ENCODE results near the gene CCDC93. TPM values are rescaled to one million over a fixed set of nuclear protein-coding genes. Genes with fewer than 3 reads are reported as not detected.

Gene CCDC93
- total and polyA plus RNA-seq, 5 donors = 13.9 to 36.2 (median 20.7) TPM

DNA sequence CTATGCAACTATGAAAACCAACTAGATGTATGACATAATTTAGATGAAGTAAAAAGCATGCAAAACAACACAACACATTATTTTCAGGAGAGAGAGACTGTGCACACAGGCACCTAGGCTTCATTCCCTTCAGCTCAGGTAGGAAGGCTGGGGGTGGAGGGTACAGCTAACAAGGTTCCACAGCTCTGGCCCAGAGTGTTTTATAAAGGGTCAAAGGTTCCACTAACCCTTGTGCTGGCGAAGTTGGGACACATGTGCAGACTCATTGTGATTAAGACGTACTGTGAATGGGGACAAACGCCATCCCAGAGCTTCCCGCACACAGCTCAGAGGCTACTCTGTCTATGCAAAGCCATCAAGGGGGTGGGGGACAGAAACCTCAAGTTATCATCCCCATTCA, 19.1 kb downstream of the CCDC93 start:
- intact Hi-C loops (cut with DNase I) = no loop called here
- no peak for ATAC-seq
- H3K4me1 ChIP-seq (ENCODE audit: control insufficient read depth, insufficient read depth, low read length) = peaks cover 4% of the 10 kb centered on the region
- H3K27ac ChIP-seq (ENCODE audit: low read length) = no peak overlapping the region
- no peak for DNase-seq
- no peak overlapping the region for H3K4me3 ChIP-seq (ENCODE audit: low read length)
- H3K9me3 ChIP-seq (ENCODE audit: control insufficient read depth, low read length) = no peaks in the 10 kb centered on the region
- 95% methylated on average over 4 of the region's 4 CpGs for WGBS
- H3K27me3 ChIP-seq (ENCODE audit: control insufficient read depth, insufficient read depth) = no peaks in the 10 kb centered on the region

DNA sequence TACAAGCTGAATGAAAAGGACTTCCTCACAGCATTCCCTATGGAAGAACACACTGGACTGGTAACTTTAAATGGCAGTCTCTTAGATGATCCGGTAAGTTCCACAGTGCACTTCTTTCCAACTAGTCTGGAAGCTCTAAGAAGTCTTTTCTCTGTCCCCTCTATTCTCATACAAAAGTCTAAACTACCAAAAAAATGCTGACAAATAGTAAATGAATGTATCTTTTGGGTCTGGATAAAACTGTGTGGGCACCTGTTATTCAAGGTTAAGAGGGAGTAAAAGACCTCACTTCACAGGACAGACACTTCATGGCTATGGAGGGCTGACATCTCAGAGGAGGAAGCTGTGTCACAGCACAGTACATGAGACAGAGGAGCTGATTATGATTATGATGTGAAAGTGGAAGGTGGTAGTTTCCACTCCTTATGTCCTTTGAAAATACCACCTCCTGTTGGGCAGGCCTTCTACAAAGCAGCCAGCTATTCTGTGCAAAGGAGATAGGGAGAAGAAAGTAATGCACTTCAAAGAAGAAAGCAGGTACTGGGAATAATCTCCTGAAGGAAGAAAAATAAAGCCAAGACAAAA, 23.9 kb downstream of the CCDC93 start:
- no peak for ATAC-seq
- no peak for DNase-seq
- Histone ChIP-seq H3K4me1 (ENCODE audit: control insufficient read depth, insufficient read depth, low read length) (peaks cover 2% of the 10 kb centered on the region), H3K27me3 (ENCODE audit: control insufficient read depth, insufficient read depth) (no peaks in the 10 kb centered on the region), H3K9me3 (ENCODE audit: control insufficient read depth, low read length) (no peaks in the 10 kb centered on the region), H3K27ac (ENCODE audit: low read length) (no peak overlapping the region), H3K4me3 (ENCODE audit: low read length) (no peak overlapping the region)
- intact Hi-C loops (cut with DNase I) = loop anchor here in 1 of 4 donors (10.0 kb wide), 1 partner anchor 155 kb away; no protein-coding TSS in a partner anchor
- WGBS = 99% methylated on average over 1 of the region's 1 CpG

DNA sequence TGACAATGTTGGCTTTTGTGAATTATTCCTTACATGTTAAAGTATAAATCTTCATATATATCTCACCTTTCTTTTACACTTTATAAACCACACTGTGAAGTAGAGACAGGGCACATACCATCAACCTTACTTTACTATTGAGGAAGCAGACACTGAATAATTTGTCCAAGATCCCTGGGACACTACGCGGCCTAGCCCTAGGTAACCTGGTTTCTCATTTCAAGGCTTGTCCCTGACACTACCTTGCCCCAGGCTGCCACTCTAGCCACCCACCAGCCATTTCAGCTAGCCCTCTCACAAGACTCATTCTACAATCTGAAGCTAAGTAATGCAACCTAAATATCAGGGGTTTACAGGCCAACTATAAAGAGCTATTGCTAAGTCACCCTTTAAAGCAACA, 26.7 kb downstream of the CCDC93 start:
- Histone ChIP-seq H3K9me3 (ENCODE audit: control insufficient read depth, low read length) (no peaks in the 10 kb centered on the region), H3K4me3 (ENCODE audit: low read length) (no peak overlapping the region), H3K27me3 (ENCODE audit: control insufficient read depth, insufficient read depth) (no peaks in the 10 kb centered on the region), H3K4me1 (ENCODE audit: control insufficient read depth, insufficient read depth, low read length) (peaks cover 4% of the 10 kb centered on the region), H3K27ac (ENCODE audit: low read length) (no peak overlapping the region)
- intact Hi-C loops (cut with DNase I) = loop anchor here in 1 of 4 donors (10.0 kb wide), 1 partner anchor 152 kb away; no protein-coding TSS in a partner anchor
- DNase-seq (no peak), ATAC-seq (no peak)
- 98% methylated on average over 2 of the region's 2 CpGs for WGBS

DNA sequence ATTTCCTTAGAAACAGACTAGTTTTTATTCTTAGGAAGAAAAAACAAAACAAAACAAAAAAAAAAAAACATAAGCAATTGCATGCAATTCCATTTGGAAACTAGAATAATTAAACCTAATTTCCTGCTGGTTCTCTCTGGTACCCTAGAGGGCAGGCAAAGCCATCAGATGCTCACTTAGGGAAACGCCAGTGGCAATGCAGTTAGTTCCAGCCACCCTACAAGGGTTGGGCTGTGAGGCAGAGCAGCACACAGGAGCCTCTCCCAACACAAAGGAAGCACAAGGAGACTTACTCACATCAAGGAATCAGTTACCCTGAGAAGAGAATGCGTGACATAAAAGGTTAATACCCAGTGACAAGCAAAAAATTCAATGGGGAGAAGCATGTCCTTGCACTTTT, 28.8 kb downstream of the CCDC93 start:
- H3K27ac ChIP-seq (ENCODE audit: low read length) = no peak overlapping the region
- ATAC-seq = no peak
- H3K4me3 ChIP-seq (ENCODE audit: low read length) = no peak overlapping the region
- peaks cover 6% of the 10 kb centered on the region for H3K4me1 ChIP-seq (ENCODE audit: control insufficient read depth, insufficient read depth, low read length)
- intact Hi-C loops (cut with DNase I) = loop anchor here in 1 of 4 donors (10.0 kb wide), 1 partner anchor 150 kb away; no protein-coding TSS in a partner anchor
- DNase-seq = no peak
- 84% methylated on average over 2 of the region's 2 CpGs for WGBS
- no peaks in the 10 kb centered on the region for H3K27me3 ChIP-seq (ENCODE audit: control insufficient read depth, insufficient read depth)
- H3K9me3 ChIP-seq (ENCODE audit: control insufficient read depth, low read length) = no peaks in the 10 kb centered on the region

DNA sequence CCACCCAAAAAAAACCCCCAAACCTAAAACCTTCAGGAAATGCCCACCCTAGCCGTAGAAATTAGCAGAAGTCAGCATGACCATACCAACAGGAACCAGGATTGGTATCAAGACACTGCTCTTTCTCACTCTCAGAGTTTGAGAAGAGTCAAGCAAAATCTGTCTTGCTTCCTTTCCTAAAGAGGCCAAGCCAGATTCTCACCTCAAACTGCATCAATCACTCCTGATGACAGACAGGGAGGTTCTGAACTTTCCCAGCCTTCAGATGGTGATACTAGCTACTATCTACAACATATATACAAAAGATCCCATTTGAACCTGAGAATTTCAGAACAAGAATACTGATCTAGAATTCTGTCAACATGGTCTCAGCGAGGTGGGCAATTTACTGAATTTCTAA, 29.7 kb downstream of the CCDC93 start:
- no peak for DNase-seq
- Histone ChIP-seq H3K27me3 (ENCODE audit: control insufficient read depth, insufficient read depth) (no peaks in the 10 kb centered on the region), H3K9me3 (ENCODE audit: control insufficient read depth, low read length) (no peaks in the 10 kb centered on the region), H3K4me3 (ENCODE audit: low read length) (no peak overlapping the region), H3K27ac (ENCODE audit: low read length) (no peak overlapping the region), H3K4me1 (ENCODE audit: control insufficient read depth, insufficient read depth, low read length) (peaks cover 7% of the 10 kb centered on the region)
- intact Hi-C loops (cut with DNase I) = loop anchor here in 1 of 4 donors (10.0 kb wide), 1 partner anchor 149 kb away; no protein-coding TSS in a partner anchor
- 91% methylated on average over 2 of the region's 2 CpGs for WGBS
- no peak for ATAC-seq

DNA sequence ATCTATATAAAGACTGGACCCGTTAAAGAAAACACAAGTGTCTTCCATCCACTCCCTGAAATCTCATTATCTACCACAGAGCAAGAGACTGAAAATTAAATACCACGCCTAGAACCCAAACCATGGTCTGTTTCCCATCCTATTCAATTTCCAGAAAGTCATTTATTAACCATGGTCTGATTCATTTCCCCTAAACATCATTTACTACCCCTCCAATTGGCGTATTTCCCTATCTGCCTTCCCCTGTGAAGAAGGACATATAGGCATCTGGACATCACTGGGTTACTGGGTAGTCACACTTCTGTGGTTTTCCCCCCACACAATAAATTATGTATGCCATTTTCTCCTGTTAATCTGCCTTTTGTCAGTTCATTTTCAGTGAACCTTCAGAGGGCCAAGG, 30.8 kb downstream of the CCDC93 start:
- DNase-seq (no peak), ATAC-seq (no peak)
- 86% methylated on average over 3 of the region's 3 CpGs for WGBS
- intact Hi-C loops (cut with DNase I) = loop anchor here in 1 of 4 donors (10.0 kb wide), 1 partner anchor 148 kb away; no protein-coding TSS in a partner anchor
- Histone ChIP-seq H3K4me1 (ENCODE audit: control insufficient read depth, insufficient read depth, low read length) (peaks cover 7% of the 10 kb centered on the region), H3K4me3 (ENCODE audit: low read length) (no peak overlapping the region), H3K9me3 (ENCODE audit: control insufficient read depth, low read length) (no peaks in the 10 kb centered on the region), H3K27me3 (ENCODE audit: control insufficient read depth, insufficient read depth) (no peaks in the 10 kb centered on the region), H3K27ac (ENCODE audit: low read length) (no peak overlapping the region)

DNA sequence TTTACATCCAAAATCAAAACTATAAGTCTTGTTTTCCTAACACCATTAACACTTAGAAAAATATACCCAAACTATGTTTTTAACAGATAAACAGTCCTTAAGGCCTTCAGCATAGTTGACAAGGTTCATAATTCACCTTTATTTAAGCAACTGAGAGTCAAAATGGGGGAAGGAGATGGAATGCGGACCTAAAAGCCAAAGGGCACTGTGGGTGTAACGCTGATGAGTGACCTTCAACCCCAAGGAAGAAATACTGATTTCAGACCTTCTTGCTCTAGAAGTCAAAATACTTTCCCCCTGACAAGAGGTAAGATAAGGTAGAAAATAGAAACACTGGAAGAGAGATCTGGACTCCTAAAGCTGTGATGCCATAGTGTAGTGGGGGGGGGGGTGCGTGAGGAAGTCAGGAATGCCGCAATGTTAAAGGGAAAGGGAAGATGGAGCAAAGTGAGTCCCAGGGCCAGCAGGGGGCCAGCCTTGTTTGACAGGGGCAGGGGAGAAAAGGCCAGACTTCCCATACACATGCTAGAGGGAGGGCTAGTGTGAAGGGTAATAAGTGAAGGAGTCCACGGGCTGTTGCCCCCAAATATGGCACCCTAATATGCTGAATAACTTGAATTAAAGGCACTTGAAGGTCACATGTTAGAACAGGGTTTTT, 31.4 kb downstream of the CCDC93 start:
- H3K9me3 ChIP-seq (ENCODE audit: control insufficient read depth, low read length) = no peaks in the 10 kb centered on the region
- H3K4me3 ChIP-seq (ENCODE audit: low read length) = no peak overlapping the region
- H3K4me1 ChIP-seq (ENCODE audit: control insufficient read depth, insufficient read depth, low read length) = peaks cover 7% of the 10 kb centered on the region
- intact Hi-C loops (cut with DNase I) = loop anchor here in 1 of 4 donors (10.0 kb wide), 1 partner anchor 148 kb away; no protein-coding TSS in a partner anchor
- ATAC-seq (no peak), DNase-seq (no peak)
- WGBS = 90% methylated on average over 5 of the region's 5 CpGs
- H3K27me3 ChIP-seq (ENCODE audit: control insufficient read depth, insufficient read depth) = no peaks in the 10 kb centered on the region
- no peak overlapping the region for H3K27ac ChIP-seq (ENCODE audit: low read length)

DNA sequence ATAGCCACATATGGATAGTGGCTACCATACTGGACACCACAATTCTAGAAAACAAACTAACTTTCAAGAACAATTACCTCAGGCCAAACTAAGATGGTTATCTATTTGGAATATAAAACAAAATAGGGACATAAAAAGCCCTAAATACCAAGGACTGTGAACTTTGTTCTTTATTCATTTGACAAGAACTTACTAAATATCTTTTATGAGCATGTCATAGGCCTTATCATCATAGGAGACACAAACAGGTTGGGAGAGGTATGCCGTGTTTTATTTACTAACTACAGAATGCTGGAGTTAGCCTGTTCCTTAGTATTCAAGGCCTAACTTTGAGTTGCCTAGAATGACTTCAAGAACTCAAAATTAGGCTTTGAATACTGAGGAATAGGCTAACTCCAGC, 32.1 kb downstream of the CCDC93 start:
- Histone ChIP-seq H3K4me1 (ENCODE audit: control insufficient read depth, insufficient read depth, low read length) (peaks cover 4% of the 10 kb centered on the region), H3K4me3 (ENCODE audit: low read length) (no peak overlapping the region), H3K27ac (ENCODE audit: low read length) (no peak overlapping the region), H3K27me3 (ENCODE audit: control insufficient read depth, insufficient read depth) (no peaks in the 10 kb centered on the region), H3K9me3 (ENCODE audit: control insufficient read depth, low read length) (no peaks in the 10 kb centered on the region)
- DNase-seq (no peak), ATAC-seq (no peak)
- intact Hi-C loops (cut with DNase I) = loop anchor here in 1 of 4 donors (10.0 kb wide), 1 partner anchor 147 kb away; no protein-coding TSS in a partner anchor
- 97% methylated on average over 1 of the region's 1 CpG for WGBS

DNA sequence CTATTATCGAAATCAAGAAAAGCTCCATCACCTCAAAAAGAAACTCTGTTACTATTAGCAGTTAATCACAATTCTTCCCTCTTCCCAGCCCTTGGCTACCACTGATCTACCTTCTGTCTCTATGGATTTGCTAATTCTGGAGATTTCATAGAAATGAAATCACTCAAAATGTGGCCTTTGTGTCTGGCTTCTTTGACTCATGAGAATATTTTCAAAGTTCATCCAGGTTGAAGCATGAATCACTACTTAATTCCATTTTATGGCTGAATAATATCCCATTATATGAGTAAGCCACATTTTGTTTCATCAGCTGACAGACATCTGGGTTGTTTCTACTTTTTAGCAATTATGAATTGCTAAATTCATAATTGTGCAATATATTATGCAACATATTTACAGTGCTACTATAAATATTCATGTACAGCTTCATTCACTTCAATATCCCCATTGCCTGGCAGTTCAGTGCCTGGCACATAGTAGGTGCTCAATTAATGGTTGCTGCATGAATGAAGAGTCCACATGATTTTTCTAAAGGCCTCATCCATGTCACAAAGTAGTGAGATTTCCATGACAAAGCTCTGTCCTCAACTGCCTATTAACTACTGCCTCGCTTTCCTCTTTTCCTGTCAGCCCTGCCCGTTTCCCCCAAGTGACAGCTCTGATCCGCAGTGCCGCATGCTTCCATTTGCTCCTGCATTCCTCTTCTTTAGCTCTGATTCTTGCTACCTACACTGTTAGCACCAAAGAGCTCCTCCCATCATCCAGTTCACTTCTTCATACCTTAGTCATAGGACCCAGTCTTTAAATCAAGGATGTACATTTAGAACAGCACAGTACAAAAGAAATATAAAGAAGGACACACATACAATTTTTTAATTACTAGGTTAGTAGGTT, 32.8 kb downstream of the CCDC93 start:
- peaks cover 4% of the 10 kb centered on the region for H3K4me1 ChIP-seq (ENCODE audit: control insufficient read depth, insufficient read depth, low read length)
- H3K4me3 ChIP-seq (ENCODE audit: low read length) = no peak overlapping the region
- no peaks in the 10 kb centered on the region for H3K27me3 ChIP-seq (ENCODE audit: control insufficient read depth, insufficient read depth)
- H3K9me3 ChIP-seq (ENCODE audit: control insufficient read depth, low read length) = no peaks in the 10 kb centered on the region
- intact Hi-C loops (cut with DNase I) = loop anchor here in 1 of 4 donors (10.0 kb wide), 1 partner anchor 146 kb away; no protein-coding TSS in a partner anchor
- ATAC-seq (peak; percentile 26 to 68), DNase-seq (no peak)
- peak overlapping the region; percentile 58 for H3K27ac ChIP-seq (ENCODE audit: low read length)
- WGBS = 92% methylated on average over 5 of the region's 5 CpGs

DNA sequence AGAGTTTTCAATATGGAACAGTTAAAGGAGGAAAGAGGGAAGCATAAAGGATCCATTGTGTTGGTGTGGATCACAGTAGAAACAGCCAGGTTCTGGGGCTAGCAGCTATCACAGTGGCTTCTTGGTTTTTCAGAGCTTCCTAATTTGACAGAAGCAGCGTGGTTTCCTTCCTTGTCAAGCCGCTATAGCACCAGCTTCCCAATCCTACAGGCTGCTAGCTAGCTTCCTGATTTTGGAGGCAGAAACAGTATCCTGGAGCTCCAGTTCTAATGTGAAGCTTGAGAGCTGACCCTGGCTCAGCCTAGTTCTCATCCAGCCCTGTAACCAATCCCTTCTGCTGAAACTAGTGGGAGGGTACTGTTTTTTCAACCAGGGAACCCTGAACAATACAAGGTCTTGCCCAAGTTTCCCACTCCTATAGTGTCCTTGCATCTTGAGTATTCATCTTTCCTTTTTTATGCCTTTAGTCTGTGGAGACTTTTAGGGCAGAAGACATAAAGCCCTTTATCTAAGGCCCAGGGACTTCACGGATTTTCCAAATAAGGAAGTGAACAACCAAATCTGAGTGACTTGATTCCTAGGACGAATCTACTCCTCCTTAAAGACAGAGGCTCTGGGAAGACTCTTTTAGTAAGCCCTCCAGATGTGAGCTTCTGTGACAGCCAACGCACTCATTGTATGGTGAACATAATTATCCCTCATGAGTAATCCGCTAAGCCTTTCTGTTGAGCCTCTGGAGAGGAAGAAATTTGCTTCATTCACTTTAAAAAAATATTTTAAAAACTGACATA, 33.8 kb downstream of the CCDC93 start:
- H3K4me1 ChIP-seq (ENCODE audit: control insufficient read depth, insufficient read depth, low read length) = peaks cover 4% of the 10 kb centered on the region
- no peak overlapping the region for H3K4me3 ChIP-seq (ENCODE audit: low read length)
- peak overlapping the region; percentile 26 for H3K27ac ChIP-seq (ENCODE audit: low read length)
- ATAC-seq (no peak), DNase-seq (no peak)
- intact Hi-C loops (cut with DNase I) = loop anchor here in 1 of 4 donors (10.0 kb wide), 1 partner anchor 145 kb away; no protein-coding TSS in a partner anchor
- no peaks in the 10 kb centered on the region for H3K9me3 ChIP-seq (ENCODE audit: control insufficient read depth, low read length)
- H3K27me3 ChIP-seq (ENCODE audit: control insufficient read depth, insufficient read depth) = no peaks in the 10 kb centered on the region
- 74% methylated on average over 6 of the region's 6 CpGs for WGBS
